ENCODE data around the gene OXNAD1. TPM values are rescaled to one million over a fixed set of nuclear protein-coding genes. Genes with fewer than 3 reads are reported as not detected.

OXNAD1 gene
- total and polyA plus RNA-seq, 10 of the 15 experiments (the other 5 are each of a cell fraction or from before 2014, with no cell fraction given): 5.6 to 27.8 (median 16.2) TPM

- H3K4me3 ChIP-seq: no peak overlapping the region
- DNase-seq (ENCODE audit: low read depth, low spot score) (no peak), FAIRE-seq (no peak), ATAC-seq (no peak; the same call in 2 of the 3 replicates)
- RAD21 ChIA-PET (ENCODE audit: unreplicated experiment): interaction anchor here (0.6 kb wide), 1 partner anchor 259 kb away, joined by 3 read pairs; no protein-coding TSS in a partner anchor
- H3K4me1 ChIP-seq (ENCODE audit: control insufficient read depth, insufficient read depth, low read length): peaks cover 25% of the 10 kb centered on the region
- 92% methylated on average over 9 of the region's 9 CpGs for WGBS (ENCODE audit: insufficient coverage, insufficient replicate concordance, low lambda C conversion rate, missing lambda C conversion rate)
- no peak overlapping the region for H2AFZ ChIP-seq (ENCODE audit: control insufficient read depth, low read depth, low read length)
- no peaks in the 10 kb centered on the region for H3K27me3 ChIP-seq (replicated peaks in 1 of 2; ENCODE audit: control insufficient read depth in 2 of 2, insufficient read depth in 2 of 2, low read length in 1 of 2)
- peaks cover 1 to 20% of the 10 kb centered on the region in 2 experiments for H3K36me3 ChIP-seq (ENCODE audit: control insufficient read depth in 2 of 2, insufficient read depth in 2 of 2, low read length in 1 of 2)
- CTCF ChIA-PET: no interaction called here
- no peak overlapping the region for H3K9ac ChIP-seq (ENCODE audit: control insufficient read depth, insufficient read depth, low read length)
- no peak overlapping the region for H3K27ac ChIP-seq (ENCODE audit: control insufficient read depth, insufficient read depth)
- intact Hi-C loops (cut with micrococcal nuclease; ENCODE audit: unreplicated experiment) (loop anchor here (10.0 kb wide), 1 partner anchor 527 kb away; no protein-coding TSS in a partner anchor), in situ Hi-C loops (cut with MboI) (loop anchor here (25.0 kb wide), 2 partner anchors 739 to 914 kb away; no protein-coding TSS in a partner anchor)
- H3K4me2 ChIP-seq (ENCODE audit: control insufficient read depth, insufficient read depth): no peak overlapping the region
- no peaks in the 10 kb centered on the region; the same call in 1 of the 2 replicates for H3K79me2 ChIP-seq (ENCODE audit: control insufficient read depth, insufficient read depth, low read length)
- peaks cover 5% of the 10 kb centered on the region for H3K9me3 ChIP-seq (replicated peaks; ENCODE audit: control insufficient read depth, insufficient read depth, low read length)
- SMC1A ChIA-PET (ENCODE audit: uncharacterized antibody, unreplicated experiment): no interaction called here
- POLR2A ChIA-PET: interaction anchor here (0.5 kb wide), 1 partner anchor 237 kb away, joined by 4 read pairs; no protein-coding TSS in a partner anchor
- no peaks in the 10 kb centered on the region for H4K20me1 ChIP-seq (ENCODE audit: control insufficient read depth, insufficient read depth)
- TSS peak; percentile 12 for BruUV-seq (replicated peaks)
- TF ChIP-seq EZH2 (IDR thresholded peaks at IDR 0.05; ENCODE audit: borderline replicate concordance, control insufficient read depth, low read depth, low read length) (no peak), STAT1 (conservative IDR thresholded peaks at IDR 0.05) (no peak), BCLAF1 (IDR thresholded peaks at IDR 0.05) (no peak), SREBF2 (IDR thresholded peaks at IDR 0.05; ENCODE audit: low read length) (no peak), BHLHE40 (IDR thresholded peaks at IDR 0.05; ENCODE audit: borderline replicate concordance in 1 of 2, low read depth in 2 of 2, low read length in 1 of 2) (0 out of 4 replicates have a peak, but pooled peaks of 1 of the 2 experiments have one; percentile 8), POLR2AphosphoS5 (IDR thresholded peaks at IDR 0.05; ENCODE audit: low read length) (peak; percentile 75), ATF2 (IDR thresholded peaks at IDR 0.05; ENCODE audit: low read length) (no peak), FOXK2 (IDR thresholded peaks at IDR 0.05) (no peak), WRNIP1 (IDR thresholded peaks at IDR 0.05; ENCODE audit: borderline replicate concordance, low read depth, low read length) (no peak), MTA2 (IDR thresholded peaks at IDR 0.05; ENCODE audit: low read depth) (0 out of 2 replicates have a peak, but pooled peaks have one; percentile 16), KLF5 (IDR thresholded peaks at IDR 0.05; ENCODE audit: partially characterized antibody) (no peak), ZNF274 (IDR thresholded peaks at IDR 0.05; ENCODE audit: insufficient read depth, insufficient read length) (no peak), MYC (IDR thresholded peaks at IDR 0.05; ENCODE audit: insufficient read depth, insufficient read length, insufficient replicate concordance, low read length, severe bottlenecking) (no peak), IKZF2 (IDR thresholded peaks at IDR 0.05) (0 out of 4 replicates have a peak, but pooled peaks of 1 of the 2 experiments have one; percentile 12), SREBF1 (IDR thresholded peaks at IDR 0.05; ENCODE audit: low read length) (no peak), RAD51 (IDR thresholded peaks at IDR 0.05) (no peak)
Measured at GRCh38 chr3:16297997-16298885, 33.2 kb downstream of the OXNAD1 start.
